ENCODE measurements around the gene LEKR1.

The LEKR1 gene

DNA sequence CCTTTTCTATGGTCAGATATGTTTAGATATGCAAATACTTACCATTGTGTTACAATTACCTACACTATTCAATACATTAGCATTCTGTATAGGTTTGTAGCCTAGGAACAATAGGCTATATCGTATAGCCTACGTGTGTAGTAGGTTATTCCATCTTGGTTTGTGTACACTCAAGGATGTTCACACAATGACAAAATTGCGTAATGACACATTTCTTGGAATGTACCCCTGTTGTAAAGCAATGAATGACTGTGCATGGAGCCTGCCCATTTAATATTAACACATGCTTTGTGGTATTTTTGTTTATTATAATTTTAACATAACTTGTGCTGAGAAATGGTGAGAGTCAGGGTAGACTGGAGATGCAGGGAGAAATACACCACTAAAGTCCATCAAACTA, 154.9 kb downstream of the LEKR1 start:
- Histone ChIP-seq H3K4me1 (ENCODE audit: insufficient read depth, low read length) (no peaks in the 10 kb centered on the region), H3K36me3 (ENCODE audit: insufficient read depth, low read length) (no peaks in the 10 kb centered on the region), H3K9me3 (ENCODE audit: insufficient read depth, low read length, severe bottlenecking) (no peaks in the 10 kb centered on the region), H3K27ac (ENCODE audit: low read length) (no peak overlapping the region), H3K79me2 (ENCODE audit: insufficient read depth, low read length) (no peaks in the 10 kb centered on the region), H2AFZ (ENCODE audit: low read depth, low read length) (no peak overlapping the region), H3K4me2 (ENCODE audit: insufficient read depth, low read length) (no peak overlapping the region), H4K20me1 (ENCODE audit: insufficient read depth, low read length) (no peaks in the 10 kb centered on the region), H3K9ac (ENCODE audit: low read depth, low read length) (no peak overlapping the region), H3K4me3 (ENCODE audit: low read depth in 1 of 2, low read length in 2 of 2) (no peak overlapping the region), H3K27me3 (ENCODE audit: insufficient read depth, low read length, poor library complexity) (peaks cover 2% of the 10 kb centered on the region)
- no peak for TF ChIP-seq EZH2 (IDR thresholded peaks at IDR 0.05; ENCODE audit: borderline replicate concordance, low read depth, low read length, severe bottlenecking)
- TF ChIP-seq, protein P1, sequence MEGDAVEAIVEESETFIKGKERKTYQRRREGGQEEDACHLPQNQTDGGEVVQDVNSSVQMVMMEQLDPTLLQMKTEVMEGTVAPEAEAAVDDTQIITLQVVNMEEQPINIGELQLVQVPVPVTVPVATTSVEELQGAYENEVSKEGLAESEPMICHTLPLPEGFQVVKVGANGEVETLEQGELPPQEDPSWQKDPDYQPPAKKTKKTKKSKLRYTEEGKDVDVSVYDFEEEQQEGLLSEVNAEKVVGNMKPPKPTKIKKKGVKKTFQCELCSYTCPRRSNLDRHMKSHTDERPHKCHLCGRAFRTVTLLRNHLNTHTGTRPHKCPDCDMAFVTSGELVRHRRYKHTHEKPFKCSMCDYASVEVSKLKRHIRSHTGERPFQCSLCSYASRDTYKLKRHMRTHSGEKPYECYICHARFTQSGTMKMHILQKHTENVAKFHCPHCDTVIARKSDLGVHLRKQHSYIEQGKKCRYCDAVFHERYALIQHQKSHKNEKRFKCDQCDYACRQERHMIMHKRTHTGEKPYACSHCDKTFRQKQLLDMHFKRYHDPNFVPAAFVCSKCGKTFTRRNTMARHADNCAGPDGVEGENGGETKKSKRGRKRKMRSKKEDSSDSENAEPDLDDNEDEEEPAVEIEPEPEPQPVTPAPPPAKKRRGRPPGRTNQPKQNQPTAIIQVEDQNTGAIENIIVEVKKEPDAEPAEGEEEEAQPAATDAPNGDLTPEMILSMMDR (IDR thresholded peaks at IDR 0.05; ENCODE audit: borderline replicate concordance, extremely low read depth, low read length, poor library complexity, severe bottlenecking): no peak
- ATAC-seq (ENCODE audit: insufficient read depth, low read depth) (no peak), DNase-seq (no peak)

DNA sequence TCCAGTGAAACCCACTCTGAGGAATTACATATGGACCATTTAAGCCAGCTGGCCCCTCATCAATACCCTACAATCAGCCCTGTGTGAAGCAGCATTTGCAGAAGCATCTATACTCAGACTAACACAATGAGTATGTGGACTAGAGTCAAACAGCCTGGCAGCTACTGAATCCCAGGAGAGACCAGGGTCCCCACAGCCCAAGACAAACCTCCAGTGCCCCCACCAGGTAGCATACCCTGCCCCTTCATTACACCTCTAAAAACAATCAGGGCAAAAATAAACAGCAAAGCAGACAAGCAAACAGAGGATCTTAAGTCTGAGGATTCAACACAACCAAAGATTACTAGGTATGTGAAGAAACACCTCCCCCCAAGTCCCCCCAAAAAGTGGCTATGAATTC, 157.4 kb downstream of the LEKR1 start:
- H2AFZ ChIP-seq (ENCODE audit: low read depth, low read length): no peak overlapping the region
- no peak for ATAC-seq (ENCODE audit: insufficient read depth, low read depth)
- H3K79me2 ChIP-seq (ENCODE audit: insufficient read depth, low read length): no peaks in the 10 kb centered on the region
- peaks cover 8% of the 10 kb centered on the region for H3K27me3 ChIP-seq (ENCODE audit: insufficient read depth, low read length, poor library complexity)
- H3K4me2 ChIP-seq (ENCODE audit: insufficient read depth, low read length): no peak overlapping the region
- H3K27ac ChIP-seq (ENCODE audit: low read length): no peak overlapping the region
- H3K9ac ChIP-seq (ENCODE audit: low read depth, low read length): no peak overlapping the region
- no peak for DNase-seq
- no peak overlapping the region for H3K4me3 ChIP-seq (ENCODE audit: low read depth in 1 of 2, low read length in 2 of 2)
- H3K36me3 ChIP-seq (ENCODE audit: insufficient read depth, low read length): no peaks in the 10 kb centered on the region
- H4K20me1 ChIP-seq (ENCODE audit: insufficient read depth, low read length): no peaks in the 10 kb centered on the region
- TF ChIP-seq EZH2 (IDR thresholded peaks at IDR 0.05; ENCODE audit: borderline replicate concordance, low read depth, low read length, severe bottlenecking): no peak
- TF ChIP-seq, protein P1 (IDR thresholded peaks at IDR 0.05; ENCODE audit: borderline replicate concordance, extremely low read depth, low read length, poor library complexity, severe bottlenecking): no peak
- no peaks in the 10 kb centered on the region for H3K4me1 ChIP-seq (ENCODE audit: insufficient read depth, low read length)
- no peaks in the 10 kb centered on the region for H3K9me3 ChIP-seq (ENCODE audit: insufficient read depth, low read length, severe bottlenecking)

DNA sequence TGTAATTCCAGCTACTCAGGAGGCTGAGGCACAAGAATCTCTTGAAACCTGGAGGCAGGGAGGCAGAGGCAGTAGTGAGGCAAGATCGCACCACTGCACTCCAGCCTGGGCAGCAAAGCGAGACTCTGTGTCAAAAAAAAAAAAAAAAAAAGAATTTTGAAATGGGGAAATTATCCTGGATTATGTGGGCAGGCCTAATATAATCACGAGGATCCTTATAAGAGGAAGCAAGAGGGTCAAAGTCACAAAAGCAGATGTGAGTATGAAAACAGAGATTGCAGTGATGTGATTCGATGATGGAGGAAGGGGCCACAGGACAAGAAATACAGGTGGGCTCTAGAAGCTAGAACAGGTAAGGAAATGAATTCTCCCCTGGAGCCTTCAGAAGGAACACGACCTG, 159.6 kb downstream of the LEKR1 start:
- no peak for ATAC-seq (ENCODE audit: insufficient read depth, low read depth)
- Histone ChIP-seq H3K4me3 (ENCODE audit: low read depth in 1 of 2, low read length in 2 of 2) (no peak overlapping the region), H3K4me2 (ENCODE audit: insufficient read depth, low read length) (no peak overlapping the region)

More for the DNA sequence above, 159.6 kb downstream of the LEKR1 start:
- no peak overlapping the region for H2AFZ ChIP-seq (ENCODE audit: low read depth, low read length)
- no peak overlapping the region for H3K9ac ChIP-seq (ENCODE audit: low read depth, low read length)
- no peaks in the 10 kb centered on the region for H3K36me3 ChIP-seq (ENCODE audit: insufficient read depth, low read length)
- no peaks in the 10 kb centered on the region for H4K20me1 ChIP-seq (ENCODE audit: insufficient read depth, low read length)
- no peaks in the 10 kb centered on the region for H3K4me1 ChIP-seq (ENCODE audit: insufficient read depth, low read length)
- DNase-seq: no peak
- no peak for TF ChIP-seq EZH2 (IDR thresholded peaks at IDR 0.05; ENCODE audit: borderline replicate concordance, low read depth, low read length, severe bottlenecking)
- TF ChIP-seq, protein P1 (IDR thresholded peaks at IDR 0.05; ENCODE audit: borderline replicate concordance, extremely low read depth, low read length, poor library complexity, severe bottlenecking): no peak
- H3K9me3 ChIP-seq (ENCODE audit: insufficient read depth, low read length, severe bottlenecking): no peaks in the 10 kb centered on the region
- no peak overlapping the region for H3K27ac ChIP-seq (ENCODE audit: low read length)
- H3K27me3 ChIP-seq (ENCODE audit: insufficient read depth, low read length, poor library complexity): peaks cover 8% of the 10 kb centered on the region
- no peaks in the 10 kb centered on the region for H3K79me2 ChIP-seq (ENCODE audit: insufficient read depth, low read length)

All from DND-41 (cell line).